HG03095 (cell line): ENCODE results near the gene NMNAT2.

Source experiments
- ATAC-seq: cut with Tn5 transposase; IDR thresholded peaks from one replicate; pipeline ENCODE4 v1.9.1; 2021; ENCODE audit warnings: moderate library complexity; ENCODE audit not compliant: unreplicated experiment

NMNAT2 gene

DNA sequence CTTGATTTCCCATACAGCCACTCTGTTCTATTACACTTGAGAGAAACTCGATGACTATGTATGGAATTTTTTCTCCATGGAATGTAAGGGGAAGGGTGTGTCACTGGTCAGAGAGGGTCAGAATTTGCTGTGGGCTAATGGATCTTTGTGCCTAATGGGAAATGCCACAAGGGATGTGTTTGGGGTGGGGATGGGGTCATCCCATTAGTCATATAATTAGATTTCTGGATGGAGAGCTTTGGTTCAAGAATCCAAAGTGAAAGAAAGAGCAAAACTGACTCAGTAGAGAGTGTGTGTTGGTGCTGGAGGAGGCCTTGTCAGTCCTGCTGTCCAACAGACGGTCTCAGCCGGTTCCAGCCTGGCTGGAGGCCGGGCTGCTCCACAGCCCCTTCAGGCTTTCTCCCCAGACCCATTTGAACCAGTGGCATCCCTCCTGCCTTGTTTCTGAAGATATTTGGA is 145.8 kb downstream of the NMNAT2 start:
- ATAC-seq: no peak

DNA sequence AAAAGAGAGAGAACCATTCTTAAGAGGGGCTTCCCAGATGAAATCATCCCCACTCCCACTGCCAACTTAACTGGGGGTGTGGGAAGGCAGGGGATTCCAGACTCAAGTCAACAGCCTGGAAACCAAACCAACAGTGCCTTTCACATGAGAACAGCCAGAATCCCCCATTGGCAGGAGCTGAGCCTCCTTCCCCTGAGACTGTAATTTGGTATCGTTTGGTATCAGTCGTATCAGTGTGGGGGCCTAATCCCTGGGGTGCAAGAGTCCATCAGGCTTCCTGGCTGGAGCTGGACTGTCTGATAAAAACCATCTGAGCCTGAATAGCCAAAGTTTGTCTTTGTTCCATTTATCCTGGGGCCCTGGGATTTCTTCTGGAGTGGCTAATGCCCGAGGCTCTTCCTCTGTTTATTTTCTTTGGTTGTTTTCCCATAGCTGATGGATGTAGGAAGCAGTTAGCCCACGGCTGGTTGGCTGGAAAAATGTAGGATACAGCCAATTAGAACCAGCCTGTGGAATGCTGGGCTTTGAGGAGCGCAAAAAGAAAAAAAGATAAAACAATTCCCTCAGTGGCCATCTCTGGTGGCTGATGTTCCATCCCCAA is 147.5 kb downstream of the NMNAT2 start:
- ATAC-seq: no peak

DNA sequence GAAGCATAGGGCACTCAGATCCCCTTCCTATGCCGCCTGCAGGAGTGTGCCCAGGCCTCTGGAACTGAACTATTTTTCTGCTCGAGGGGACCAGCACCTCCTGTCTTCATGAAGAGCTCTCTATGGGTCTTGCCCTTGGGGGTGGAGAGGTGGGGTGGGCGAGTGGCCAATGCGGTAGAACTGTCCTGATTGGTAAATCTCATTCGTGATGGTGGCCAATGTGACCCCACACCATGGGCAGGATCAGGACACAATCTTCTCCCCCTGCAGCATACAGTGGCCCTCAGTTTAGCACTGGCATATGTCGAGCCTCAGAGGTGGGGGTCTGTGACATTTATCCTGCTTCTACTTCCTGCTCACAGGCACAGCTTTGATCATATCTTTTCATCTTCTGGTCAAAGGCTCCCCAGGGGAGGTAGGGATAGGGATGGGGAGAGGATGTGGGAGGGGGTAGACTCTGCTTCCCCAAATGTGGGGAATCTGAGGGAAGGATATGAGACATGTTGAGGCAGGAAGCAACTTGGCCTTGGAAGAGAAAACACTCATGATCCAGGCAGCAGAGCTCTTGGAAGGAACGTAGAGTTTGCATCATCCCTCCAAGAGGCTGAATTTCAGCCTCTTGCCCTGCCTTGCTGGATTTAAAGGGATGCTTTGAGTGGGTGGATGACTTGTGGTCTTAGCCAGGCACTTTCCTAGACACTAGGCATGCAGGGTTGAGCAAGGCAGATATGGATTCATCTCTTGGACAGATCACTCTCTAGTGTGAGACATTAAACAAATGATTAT is 150.3 kb downstream of the NMNAT2 start:
- no peak for ATAC-seq

DNA sequence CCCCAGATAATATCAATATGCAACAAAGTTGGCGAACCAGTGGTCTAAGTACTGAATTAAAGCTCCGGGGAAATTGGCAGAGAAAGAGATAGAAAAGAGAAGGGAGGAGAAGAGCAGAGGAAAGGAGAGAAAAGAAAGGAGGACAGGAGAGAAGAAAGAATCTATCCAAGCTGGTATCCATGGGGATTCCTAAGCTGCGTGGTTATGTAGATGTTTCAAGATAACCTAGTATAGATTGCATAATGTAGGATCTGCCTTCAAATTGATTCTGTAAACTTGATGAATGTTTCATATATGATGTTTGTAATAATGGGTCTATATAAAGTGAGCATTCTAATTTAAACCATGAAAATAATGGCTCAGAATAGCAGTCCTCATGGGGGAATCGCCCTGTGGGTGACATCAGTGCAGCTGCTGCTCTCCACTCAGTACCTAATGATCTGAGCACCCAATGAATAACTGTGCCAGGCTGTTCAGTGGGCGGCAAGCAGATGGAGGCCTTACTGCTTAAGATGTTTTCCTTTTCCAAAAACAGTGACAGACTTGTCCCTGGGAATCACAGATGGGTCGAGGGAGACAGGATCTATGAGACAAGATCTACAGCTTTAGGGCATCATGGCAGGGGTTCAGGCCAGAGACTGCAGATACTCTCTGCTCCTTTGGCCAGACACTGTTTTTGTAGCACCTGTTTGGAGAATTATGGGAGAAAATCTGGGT is 154.1 kb downstream of the NMNAT2 start:
- ATAC-seq: no peak

DNA sequence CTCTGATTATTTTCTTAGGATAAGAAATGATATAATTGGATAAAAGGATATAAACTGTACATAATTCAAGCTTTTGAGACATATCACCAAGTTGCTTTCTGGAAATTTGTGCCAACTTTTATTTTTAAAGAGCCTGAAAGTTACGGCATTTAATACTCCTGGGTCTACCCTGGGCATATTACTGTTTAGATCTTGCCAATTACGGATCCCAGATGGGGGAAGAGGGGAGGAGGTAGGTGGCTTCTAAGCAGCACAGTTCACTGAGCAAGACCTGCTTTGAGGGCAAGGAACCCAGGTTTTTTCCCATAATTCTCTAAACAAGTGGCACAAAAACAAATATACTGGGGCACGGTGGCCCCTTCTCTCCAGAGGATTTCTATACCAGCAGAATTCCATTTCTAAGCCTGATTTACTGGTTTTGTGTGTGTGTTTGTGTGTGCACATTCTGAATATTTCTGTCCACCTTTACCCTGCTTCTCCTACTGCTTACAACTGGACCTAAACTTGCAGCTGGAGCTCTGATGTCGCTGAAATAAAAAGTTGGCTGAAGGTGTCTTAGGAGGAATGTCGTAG is 155.5 kb downstream of the NMNAT2 start:
- ATAC-seq: no peak

- no peak for ATAC-seq
Observed at GRCh38 chr1:183259924-183260323, 158.3 kb downstream of the NMNAT2 start.

DNA sequence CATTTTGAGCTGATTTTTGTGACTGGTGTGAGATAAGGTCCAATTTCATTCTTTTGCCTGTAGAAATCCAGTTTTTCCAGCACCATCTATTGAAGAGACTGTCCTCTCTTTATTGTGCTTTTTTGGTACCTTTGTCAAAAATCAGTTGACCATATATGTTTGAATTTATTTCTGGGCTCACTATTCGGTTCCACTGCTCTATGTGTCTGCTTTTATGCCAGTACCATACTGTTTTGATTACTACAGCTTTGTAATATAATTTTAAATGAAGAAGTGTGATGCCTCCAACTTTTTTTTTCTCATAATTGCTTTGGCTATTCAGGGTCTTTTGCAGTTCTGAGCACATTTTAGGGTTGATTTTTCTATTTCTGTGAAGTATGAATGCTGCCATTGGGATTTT is 163.1 kb downstream of the NMNAT2 start:
- ATAC-seq: no peak

DNA sequence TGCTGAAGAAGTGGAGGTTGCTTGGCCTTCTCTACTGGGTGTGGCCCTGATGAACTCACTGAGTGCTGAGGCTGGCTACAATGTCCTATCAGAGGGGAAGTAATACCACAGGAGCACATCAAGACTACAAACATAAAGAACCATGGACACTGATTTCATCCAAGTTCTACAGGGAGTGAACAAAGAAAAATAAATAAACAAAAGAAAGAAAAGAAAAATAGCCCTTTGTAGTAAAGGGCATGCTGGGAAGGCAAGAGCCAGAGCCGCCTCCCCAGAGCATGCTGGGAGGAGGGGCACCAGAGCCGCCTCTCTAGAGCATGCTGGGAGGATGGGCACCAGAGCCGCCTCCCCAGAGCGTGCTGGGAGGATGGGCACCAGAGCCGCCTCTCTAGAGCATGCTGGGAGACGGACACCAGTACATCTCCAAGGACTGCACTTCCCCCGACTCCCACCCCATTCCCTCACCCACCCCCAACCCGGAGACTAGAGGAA is 166.2 kb downstream of the NMNAT2 start:
- ATAC-seq: no peak

GRCh38 chr1:183251101-183251958 is 166.8 kb downstream of the NMNAT2 start:
- no peak for ATAC-seq

DNA sequence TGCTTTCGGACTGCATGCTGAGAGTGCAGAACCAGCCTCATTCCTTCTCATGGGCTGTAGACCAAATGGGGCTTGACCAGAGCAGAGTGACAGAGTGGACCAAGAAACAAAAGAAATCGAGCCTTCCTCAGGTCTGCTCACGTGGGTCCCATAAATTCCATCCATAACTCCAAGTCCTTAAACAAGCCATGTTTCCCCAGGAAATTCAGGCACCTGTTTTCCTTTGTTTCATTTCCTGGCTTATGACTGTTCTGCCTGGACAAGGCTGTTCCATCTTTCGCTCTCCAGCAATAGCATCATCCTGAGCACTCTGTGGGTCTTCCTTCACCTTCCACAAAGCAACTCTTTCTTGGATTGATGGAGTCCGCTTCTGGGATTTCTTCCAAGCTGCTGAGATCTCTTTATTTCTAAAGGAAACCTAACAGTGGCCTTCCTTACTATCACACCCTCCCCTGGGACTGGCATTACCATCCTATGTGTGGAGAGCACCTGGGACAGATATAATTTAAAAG is 168.2 kb downstream of the NMNAT2 start:
- no peak for ATAC-seq

- no peak for ATAC-seq
Observed at GRCh38 chr1:183248989-183249691, 169.0 kb downstream of the NMNAT2 start.

GRCh38 chr1:183247931-183248330 is 170.2 kb downstream of the NMNAT2 start:
- no peak for ATAC-seq

DNA sequence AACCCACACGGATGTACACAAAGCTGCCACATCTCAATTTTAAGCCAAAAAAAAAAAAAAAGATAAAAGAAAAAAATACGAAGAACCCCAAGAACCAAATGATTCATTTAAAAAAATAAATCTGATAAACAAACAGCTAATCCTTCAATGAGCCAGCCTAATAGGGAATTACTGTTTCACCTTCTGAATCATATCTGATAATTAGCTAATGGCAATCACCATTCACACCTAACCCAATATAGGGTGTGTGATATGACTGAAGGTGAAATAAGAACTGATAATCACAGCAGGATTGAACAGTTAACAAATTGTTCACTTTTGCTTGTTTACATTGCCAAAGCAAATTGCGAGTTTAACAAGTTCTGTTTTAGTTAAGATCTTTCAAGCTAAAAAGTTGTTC is 170.7 kb downstream of the NMNAT2 start:
- no peak for ATAC-seq

DNA sequence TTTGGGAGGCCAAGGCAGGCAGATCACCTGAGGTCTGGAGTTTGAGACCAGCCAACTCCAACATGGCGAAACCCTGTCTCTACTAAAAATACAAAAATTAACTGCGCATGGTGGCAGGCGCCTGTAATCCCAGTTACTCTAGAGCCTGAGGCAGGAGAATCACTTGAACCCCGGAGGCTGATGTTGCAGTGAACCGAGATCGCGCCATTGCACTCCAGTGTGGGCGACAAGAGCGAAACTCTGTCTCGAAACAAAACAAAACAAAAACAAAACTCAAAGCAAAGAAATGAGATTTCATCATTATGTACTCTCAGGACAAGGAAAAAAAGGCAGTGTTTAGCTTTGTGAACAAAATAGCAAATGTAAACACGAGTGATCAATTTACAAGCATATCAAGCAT is 171.1 kb downstream of the NMNAT2 start:
- no peak for ATAC-seq

DNA sequence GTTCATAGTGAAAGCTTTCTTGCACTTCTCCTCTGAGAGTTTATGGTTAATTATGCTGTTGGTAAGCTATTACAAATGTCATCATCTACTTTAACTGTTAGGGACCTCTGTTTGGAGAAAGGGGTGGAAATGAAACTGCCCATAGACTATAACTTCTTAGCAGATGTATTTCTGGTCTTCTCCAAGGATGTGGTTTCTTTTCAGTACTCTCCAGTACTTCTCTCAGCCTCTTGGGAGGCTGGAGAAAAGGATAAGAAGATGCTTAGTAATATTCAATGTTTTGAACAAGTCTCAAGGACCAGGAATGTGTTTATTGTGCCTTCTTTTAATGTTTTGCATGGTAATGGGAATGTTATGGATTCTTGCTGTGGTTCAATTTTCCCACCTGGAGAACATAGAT is 171.7 kb downstream of the NMNAT2 start:
- no peak for ATAC-seq

- ATAC-seq: no peak
Observed at GRCh38 chr1:183245357-183245756, 172.8 kb downstream of the NMNAT2 start.

DNA sequence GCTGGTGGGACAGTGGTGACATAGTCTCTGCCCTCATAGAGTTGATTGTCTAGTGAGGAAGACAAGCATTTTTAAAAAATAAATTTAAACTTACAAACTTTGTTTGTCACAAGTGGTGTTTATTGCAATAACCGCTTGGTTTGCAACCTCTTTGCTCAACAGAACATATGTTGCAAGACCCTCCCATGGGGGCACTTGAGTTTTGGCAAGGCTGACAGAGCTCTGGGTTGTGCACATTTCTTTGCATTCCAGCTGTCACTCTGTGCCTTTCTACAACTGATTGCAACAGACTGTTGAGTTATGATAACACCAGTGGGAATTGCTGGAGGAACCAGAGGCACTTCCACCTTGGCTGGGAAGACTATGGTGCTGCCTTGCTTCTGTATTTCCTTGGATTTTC is 173.7 kb downstream of the NMNAT2 start:
- no peak for ATAC-seq

GRCh38 chr1:183243161-183244050 is 174.8 kb downstream of the NMNAT2 start:
- no peak for ATAC-seq

DNA sequence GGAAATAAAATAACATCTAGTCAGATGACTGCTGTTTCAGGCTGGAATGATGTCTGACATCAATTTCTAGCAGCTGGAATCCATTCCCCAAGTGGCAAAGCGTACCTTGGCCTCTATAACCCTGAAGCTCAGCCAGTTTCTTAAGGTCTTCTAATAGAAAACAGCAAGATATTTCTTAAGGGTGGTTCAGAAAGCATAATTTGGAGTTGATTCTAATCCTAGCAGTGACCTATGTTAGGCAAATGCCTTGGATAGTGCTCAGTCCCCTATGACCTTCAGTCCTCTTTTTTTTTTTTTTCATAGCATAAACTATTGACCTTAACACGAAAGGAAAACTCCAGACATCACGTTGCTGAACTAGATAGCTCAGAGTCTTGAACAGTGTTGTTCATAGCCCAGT is 175.6 kb downstream of the NMNAT2 start:
- ATAC-seq: no peak
